ENCODE data around the gene SFPQ.

SFPQ gene

GRCh38 chr1:35185200-35185599 is 7.7 kb downstream of the SFPQ start:
- Histone ChIP-seq H3K4me2 (ENCODE audit: low read length) (no peak overlapping the region), H3K27ac (ENCODE audit: low read depth, low read length) (no peak overlapping the region), H3K79me2 (ENCODE audit: control insufficient read depth, insufficient read depth, low read length) (peaks cover 76% of the 10 kb centered on the region), H2BK15ac (replicated peaks; ENCODE audit: low read depth) (no peak overlapping the region), H3K9ac (ENCODE audit: low read length) (no peak overlapping the region), H3K18ac (ENCODE audit: low read length) (no peak overlapping the region), H3K4me1 (ENCODE audit: control insufficient read depth, low read depth, low read length) (no peaks in the 10 kb centered on the region), H3K36me3 (ENCODE audit: control insufficient read depth, insufficient read depth, low read length) (peaks cover 39% of the 10 kb centered on the region), H2BK5ac (ENCODE audit: low read length) (no peak overlapping the region), H2BK120ac (ENCODE audit: low read depth, low read length) (no peak overlapping the region), H3K4ac (ENCODE audit: low read depth, low read length) (no peak overlapping the region), H2AK5ac (ENCODE audit: low read length) (no peak overlapping the region), H3K4me3 (ENCODE audit: low read length) (no peak overlapping the region), H3K56ac (ENCODE audit: low read length) (no peak overlapping the region), H4K5ac (ENCODE audit: low read length) (no peak overlapping the region), H3K23ac (ENCODE audit: low read length) (no peak overlapping the region), H3K79me1 (ENCODE audit: low read length) (peaks cover 12% of the 10 kb centered on the region), H3K27me3 (ENCODE audit: insufficient read depth, low read length, poor library complexity) (no peaks in the 10 kb centered on the region), H4K8ac (ENCODE audit: low read depth, low read length) (no peak overlapping the region)
- WGBS (ENCODE audit: extremely low coverage, insufficient coverage, low lambda C conversion rate), result no CpG with 5 or more reads among the region's 5 CpGs
- DNase-seq, result no peak

DNA sequence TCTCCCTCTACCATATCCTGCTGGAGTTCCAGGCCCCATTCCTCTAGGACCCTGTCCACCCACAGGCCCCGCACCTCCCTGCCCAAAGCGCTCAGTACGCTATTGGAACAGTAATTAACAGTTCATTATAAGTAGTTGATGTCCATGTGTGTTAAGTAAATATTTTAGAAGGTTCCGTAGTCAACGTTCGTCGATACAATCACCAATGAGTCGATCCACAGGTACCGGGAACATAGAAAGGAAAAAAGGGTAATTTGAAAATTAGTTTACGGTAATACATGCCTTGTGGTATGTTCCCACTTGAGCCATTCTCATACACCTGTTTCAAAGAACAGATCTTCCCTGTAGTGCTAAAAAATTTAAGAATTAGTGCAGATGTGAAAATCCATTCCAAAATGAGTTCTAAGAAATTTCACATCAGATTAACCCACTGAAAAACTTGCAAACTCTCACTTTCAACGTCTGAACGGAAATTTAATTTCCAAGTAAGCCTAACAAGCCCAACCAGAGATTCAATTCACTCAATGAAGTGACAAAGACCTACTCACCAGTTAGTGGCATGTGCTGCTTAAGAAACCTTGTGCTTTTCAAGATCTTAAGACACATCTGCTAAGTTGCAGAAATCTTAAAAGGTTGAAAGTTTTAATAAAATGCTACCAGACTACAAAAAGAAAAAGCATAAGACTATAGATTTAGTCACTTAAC is 8.3 kb downstream of the SFPQ start:
- Histone ChIP-seq H3K79me1 (ENCODE audit: low read length) (peaks cover 12% of the 10 kb centered on the region), H2AK5ac (ENCODE audit: low read length) (no peak overlapping the region), H3K79me2 (ENCODE audit: control insufficient read depth, insufficient read depth, low read length) (peaks cover 74% of the 10 kb centered on the region), H3K36me3 (ENCODE audit: control insufficient read depth, insufficient read depth, low read length) (peaks cover 36% of the 10 kb centered on the region), H3K9ac (ENCODE audit: low read length) (no peak overlapping the region), H3K27me3 (ENCODE audit: insufficient read depth, low read length, poor library complexity) (no peaks in the 10 kb centered on the region), H3K4me3 (ENCODE audit: low read length) (no peak overlapping the region), H3K4me1 (ENCODE audit: control insufficient read depth, low read depth, low read length) (no peaks in the 10 kb centered on the region), H3K27ac (ENCODE audit: low read depth, low read length) (no peak overlapping the region), H3K56ac (ENCODE audit: low read length) (no peak overlapping the region), H2BK120ac (ENCODE audit: low read depth, low read length) (no peak overlapping the region), H2BK15ac (replicated peaks; ENCODE audit: low read depth) (no peak overlapping the region), H4K8ac (ENCODE audit: low read depth, low read length) (no peak overlapping the region), H4K5ac (ENCODE audit: low read length) (no peak overlapping the region), H3K4me2 (ENCODE audit: low read length) (no peak overlapping the region), H3K23ac (ENCODE audit: low read length) (no peak overlapping the region), H3K18ac (ENCODE audit: low read length) (no peak overlapping the region), H3K4ac (ENCODE audit: low read depth, low read length) (no peak overlapping the region), H2BK5ac (ENCODE audit: low read length) (no peak overlapping the region)
- WGBS (ENCODE audit: extremely low coverage, insufficient coverage, low lambda C conversion rate), result no CpG with 5 or more reads among the region's 12 CpGs
- DNase-seq, result no peak

- H3K4me3 ChIP-seq (ENCODE audit: low read length), result no peak overlapping the region
- H3K56ac ChIP-seq (ENCODE audit: low read length), result no peak overlapping the region
- H2AK5ac ChIP-seq (ENCODE audit: low read length), result no peak overlapping the region
- H3K27ac ChIP-seq (ENCODE audit: low read depth, low read length), result no peak overlapping the region
- H3K4ac ChIP-seq (ENCODE audit: low read depth, low read length), result no peak overlapping the region
- no peak overlapping the region for H2BK15ac ChIP-seq (replicated peaks; ENCODE audit: low read depth)
- H3K18ac ChIP-seq (ENCODE audit: low read length), result no peak overlapping the region
- no peak for DNase-seq
- H3K27me3 ChIP-seq (ENCODE audit: insufficient read depth, low read length, poor library complexity), result no peaks in the 10 kb centered on the region
- H2BK5ac ChIP-seq (ENCODE audit: low read length), result no peak overlapping the region
- no peak overlapping the region for H2BK120ac ChIP-seq (ENCODE audit: low read depth, low read length)
- no peak overlapping the region for H4K5ac ChIP-seq (ENCODE audit: low read length)
- peaks cover 17% of the 10 kb centered on the region for H3K79me1 ChIP-seq (ENCODE audit: low read length)
- no peaks in the 10 kb centered on the region for H3K4me1 ChIP-seq (ENCODE audit: control insufficient read depth, low read depth, low read length)
- H3K36me3 ChIP-seq (ENCODE audit: control insufficient read depth, insufficient read depth, low read length), result peaks cover 36% of the 10 kb centered on the region
- H3K23ac ChIP-seq (ENCODE audit: low read length), result no peak overlapping the region
- no CpG with 5 or more reads among the region's 4 CpGs for WGBS (ENCODE audit: extremely low coverage, insufficient coverage, low lambda C conversion rate)
- H4K8ac ChIP-seq (ENCODE audit: low read depth, low read length), result no peak overlapping the region
- H3K79me2 ChIP-seq (ENCODE audit: control insufficient read depth, insufficient read depth, low read length), result peaks cover 55% of the 10 kb centered on the region
- H3K9ac ChIP-seq (ENCODE audit: low read length), result no peak overlapping the region
- no peak overlapping the region for H3K4me2 ChIP-seq (ENCODE audit: low read length)
Observed at GRCh38 chr1:35181790-35182455, 11.0 kb downstream of the SFPQ start.

- Histone ChIP-seq H3K4ac (ENCODE audit: low read depth, low read length) (no peak overlapping the region), H2AK5ac (ENCODE audit: low read length) (no peak overlapping the region), H2BK120ac (ENCODE audit: low read depth, low read length) (no peak overlapping the region), H3K56ac (ENCODE audit: low read length) (no peak overlapping the region), H3K4me2 (ENCODE audit: low read length) (no peak overlapping the region), H4K8ac (ENCODE audit: low read depth, low read length) (no peak overlapping the region), H3K36me3 (ENCODE audit: control insufficient read depth, insufficient read depth, low read length) (peaks cover 30% of the 10 kb centered on the region), H2BK5ac (ENCODE audit: low read length) (no peak overlapping the region), H3K79me1 (ENCODE audit: low read length) (peaks cover 17% of the 10 kb centered on the region), H3K9ac (ENCODE audit: low read length) (no peak overlapping the region), H3K4me3 (ENCODE audit: low read length) (no peak overlapping the region), H3K27ac (ENCODE audit: low read depth, low read length) (no peak overlapping the region), H4K5ac (ENCODE audit: low read length) (no peak overlapping the region), H3K27me3 (ENCODE audit: insufficient read depth, low read length, poor library complexity) (no peaks in the 10 kb centered on the region), H3K18ac (ENCODE audit: low read length) (no peak overlapping the region), H3K4me1 (ENCODE audit: control insufficient read depth, low read depth, low read length) (no peaks in the 10 kb centered on the region), H3K79me2 (ENCODE audit: control insufficient read depth, insufficient read depth, low read length) (peaks cover 45% of the 10 kb centered on the region), H2BK15ac (replicated peaks; ENCODE audit: low read depth) (no peak overlapping the region), H3K23ac (ENCODE audit: low read length) (no peak overlapping the region)
- WGBS (ENCODE audit: extremely low coverage, insufficient coverage, low lambda C conversion rate), result no CpG with 5 or more reads among the region's 7 CpGs
- DNase-seq, result no peak
Observed at GRCh38 chr1:35180776-35181374, 12.1 kb downstream of the SFPQ start.

DNA sequence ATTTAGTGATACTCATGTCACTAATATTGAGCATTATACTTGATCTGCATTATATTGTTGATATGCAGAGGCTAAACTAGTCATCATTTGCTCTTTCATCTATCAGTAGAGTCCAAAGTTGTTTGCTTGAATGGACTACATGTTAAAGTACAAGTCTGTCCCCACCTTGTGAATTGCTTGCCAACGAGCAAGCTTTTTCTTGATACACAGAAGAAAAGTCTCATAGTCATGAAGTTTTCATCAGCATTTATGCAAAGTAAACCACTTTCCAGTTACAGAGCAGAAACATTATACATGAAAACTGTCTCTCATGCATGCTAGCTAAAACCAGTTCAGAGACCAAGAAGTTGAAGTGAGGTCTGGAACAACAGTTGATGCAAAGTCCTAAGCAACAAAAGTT is 13.0 kb downstream of the SFPQ start:
- Histone ChIP-seq H3K56ac (ENCODE audit: low read length) (no peak overlapping the region), H2AK5ac (ENCODE audit: low read length) (no peak overlapping the region), H3K27ac (ENCODE audit: low read depth, low read length) (no peak overlapping the region), H4K5ac (ENCODE audit: low read length) (no peak overlapping the region), H3K79me2 (ENCODE audit: control insufficient read depth, insufficient read depth, low read length) (peaks cover 40% of the 10 kb centered on the region), H4K8ac (ENCODE audit: low read depth, low read length) (no peak overlapping the region), H3K4me1 (ENCODE audit: control insufficient read depth, low read depth, low read length) (no peaks in the 10 kb centered on the region), H2BK120ac (ENCODE audit: low read depth, low read length) (no peak overlapping the region), H3K23ac (ENCODE audit: low read length) (no peak overlapping the region), H3K4me3 (ENCODE audit: low read length) (no peak overlapping the region), H3K36me3 (ENCODE audit: control insufficient read depth, insufficient read depth, low read length) (peaks cover 29% of the 10 kb centered on the region), H3K27me3 (ENCODE audit: insufficient read depth, low read length, poor library complexity) (no peaks in the 10 kb centered on the region), H3K18ac (ENCODE audit: low read length) (no peak overlapping the region), H3K4me2 (ENCODE audit: low read length) (no peak overlapping the region), H3K9ac (ENCODE audit: low read length) (no peak overlapping the region), H2BK5ac (ENCODE audit: low read length) (no peak overlapping the region), H2BK15ac (replicated peaks; ENCODE audit: low read depth) (no peak overlapping the region), H3K4ac (ENCODE audit: low read depth, low read length) (no peak overlapping the region), H3K79me1 (ENCODE audit: low read length) (peaks cover 15% of the 10 kb centered on the region)
- WGBS (ENCODE audit: extremely low coverage, insufficient coverage, low lambda C conversion rate), result no CpG with 5 or more reads among the region's 1 CpG
- no peak for DNase-seq
